Left lung (tissue), 10 donors: ENCODE results near the gene ACER3. TPM values are rescaled to one million over a fixed set of nuclear protein-coding genes. Genes with fewer than 3 reads are reported as not detected.

ENCODE experiments used
- ATAC-seq: fragments of 200-7000 bp; cut with Tn5 transposase; one replicate; pipeline ENCODE4 v1.9.1; 2020; ENCODE audit warnings: moderate library complexity
- DNase-seq, 4 donors: peaks; one replicate each; pipeline ENCODE4 v3.0.0-alpha.2; 2013 to 2020
- H3K27ac ChIP-seq, 2 donors: fragments of 200-600 bp; sonication (generic) in 1 of 2; one replicate each; pipeline versions ENCODE4 v1.5.0 to v1.8.0; 2020 to 2021
- H3K27me3 ChIP-seq, 2 donors: fragments of 200-600 bp; sonication (generic) in 1 of 2; one replicate each; pipeline versions ENCODE4 v1.5.0 to v1.8.0; 2020 to 2021
- H3K36me3 ChIP-seq, 2 donors: fragments of 200-600 bp; sonication (generic) in 1 of 2; one replicate each; pipeline versions ENCODE4 v1.5.0 to v1.8.0; 2020 to 2021
- H3K4me1 ChIP-seq, 2 donors: fragments of 200-600 bp; one replicate each; pipeline ENCODE4 v1.8.0; 2021
- H3K4me3 ChIP-seq, 2 donors: fragments of 200-600 bp; sonication (generic) in 1 of 2; one replicate each; pipeline versions ENCODE4 v1.5.0 to v1.8.0; 2020 to 2021; ENCODE audit warnings: mild to moderate bottlenecking in 1 of 2
- H3K9me3 ChIP-seq, 2 donors: fragments of 200-600 bp; sonication (generic) in 1 of 2; one replicate each; pipeline versions ENCODE4 v1.5.0 to v1.8.0; 2020 to 2021
- intact Hi-C, 2 donors: fragments of 100-400 bp; cut with DNase I; formaldehyde crosslinking; loops; one replicate each; pipeline versions ENCODE4 v1.11.2 to v1.14.2; 2022
- polyA plus RNA-seq, 6 donors: library from polyadenylated mRNA; unstranded; fragments of 120-200 nt; gene quantifications; one replicate each; pipeline ENCODE4 v1.2.1, GENCODE V29; 2013; ENCODE audit not compliant: insufficient read length in 6 of 6
- total RNA-seq, 2 donors: library from RNA; stranded (reverse); fragmentation: NEBNext Ultra II Directional; extraction: Animal tissue kit (Norgen Biotek cat#: 25700); gene quantifications; one replicate each; pipeline ENCODE4 v1.2.1, GENCODE V29; 2021
- TF ChIP-seq, protein P1 (sequence below), 2 donors: fragments of 200-600 bp; sonication (generic) in 1 of 2; IDR thresholded peaks; one replicate each; pipeline versions ENCODE4 v1.5.0 to v1.8.0; 2021; ENCODE audit warnings: antibody characterized with exemption in 2 of 2
- donor health status: DM: no; HTN: yes; CAD: no.
- donor health status: DM: no; HTN: no; CAD: no.

Gene ACER3
- total and polyA plus RNA-seq, 8 donors: 17.5 to 46.5 (median 24.6) TPM

DNA sequence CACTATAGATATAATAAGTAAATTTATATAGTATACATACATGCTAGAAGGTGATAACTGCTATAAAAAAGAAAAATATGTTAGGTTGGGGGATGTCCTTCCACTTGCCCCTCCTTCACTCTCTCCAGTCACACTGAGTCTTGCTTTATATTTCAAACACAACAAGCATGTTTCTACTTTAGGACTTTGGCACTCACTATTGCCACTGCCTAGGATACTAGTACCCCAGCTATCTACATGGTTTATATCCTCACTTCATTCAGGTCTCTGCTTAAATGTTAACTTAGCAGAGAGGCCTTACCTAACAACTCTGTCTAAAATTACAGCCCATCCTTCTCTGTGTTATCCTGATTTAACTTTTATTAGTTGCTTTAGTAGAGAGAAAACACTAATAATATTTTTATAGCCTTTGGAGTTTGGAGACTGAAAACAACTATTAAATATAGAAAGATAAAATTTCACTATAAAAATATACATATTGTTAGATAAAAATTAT lies 134.4 kb downstream of the ACER3 start:
- peaks cover 0 to 47% of the 10 kb centered on the region in 2 donors for H3K36me3 ChIP-seq
- ATAC-seq: no peak
- no peaks in the 10 kb centered on the region for H3K4me1 ChIP-seq
- DNase-seq: no peak
- H3K9me3 ChIP-seq: no peaks in the 10 kb centered on the region
- intact Hi-C loops: no loop called here
- TF ChIP-seq, protein P1, sequence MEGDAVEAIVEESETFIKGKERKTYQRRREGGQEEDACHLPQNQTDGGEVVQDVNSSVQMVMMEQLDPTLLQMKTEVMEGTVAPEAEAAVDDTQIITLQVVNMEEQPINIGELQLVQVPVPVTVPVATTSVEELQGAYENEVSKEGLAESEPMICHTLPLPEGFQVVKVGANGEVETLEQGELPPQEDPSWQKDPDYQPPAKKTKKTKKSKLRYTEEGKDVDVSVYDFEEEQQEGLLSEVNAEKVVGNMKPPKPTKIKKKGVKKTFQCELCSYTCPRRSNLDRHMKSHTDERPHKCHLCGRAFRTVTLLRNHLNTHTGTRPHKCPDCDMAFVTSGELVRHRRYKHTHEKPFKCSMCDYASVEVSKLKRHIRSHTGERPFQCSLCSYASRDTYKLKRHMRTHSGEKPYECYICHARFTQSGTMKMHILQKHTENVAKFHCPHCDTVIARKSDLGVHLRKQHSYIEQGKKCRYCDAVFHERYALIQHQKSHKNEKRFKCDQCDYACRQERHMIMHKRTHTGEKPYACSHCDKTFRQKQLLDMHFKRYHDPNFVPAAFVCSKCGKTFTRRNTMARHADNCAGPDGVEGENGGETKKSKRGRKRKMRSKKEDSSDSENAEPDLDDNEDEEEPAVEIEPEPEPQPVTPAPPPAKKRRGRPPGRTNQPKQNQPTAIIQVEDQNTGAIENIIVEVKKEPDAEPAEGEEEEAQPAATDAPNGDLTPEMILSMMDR (IDR thresholded peaks at IDR 0.05): no peak
- H3K27me3 ChIP-seq: no peaks in the 10 kb centered on the region
- H3K4me3 ChIP-seq: no peak overlapping the region
- H3K27ac ChIP-seq: no peak overlapping the region

DNA sequence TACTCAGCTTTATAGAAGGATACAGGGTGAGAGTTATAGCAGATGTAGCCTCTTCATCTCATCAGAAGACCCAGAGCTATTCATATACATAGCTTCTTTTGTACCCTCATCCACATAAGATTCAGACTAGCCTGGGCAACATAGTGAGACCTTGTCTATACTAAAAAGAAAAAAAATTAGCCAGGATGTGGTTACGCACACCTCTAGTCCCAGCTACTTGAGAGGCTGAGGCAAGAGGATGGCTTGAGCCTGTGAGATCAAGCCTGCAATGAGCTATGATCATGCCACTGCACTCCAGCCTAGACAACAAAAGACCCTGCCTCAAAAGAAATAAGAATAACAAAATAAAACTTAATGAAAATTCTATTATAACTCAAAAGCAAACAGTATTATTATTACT lies 136.8 kb downstream of the ACER3 start:
- ATAC-seq (no peak), DNase-seq (no peak)
- no peaks in the 10 kb centered on the region for H3K4me1 ChIP-seq
- no peak overlapping the region for H3K27ac ChIP-seq
- no peaks in the 10 kb centered on the region for H3K27me3 ChIP-seq
- peaks cover 0 to 38% of the 10 kb centered on the region in 2 donors for H3K36me3 ChIP-seq
- intact Hi-C loops: no loop called here
- TF ChIP-seq, protein P1 (IDR thresholded peaks at IDR 0.05): no peak
- H3K9me3 ChIP-seq: no peaks in the 10 kb centered on the region
- H3K4me3 ChIP-seq: no peak overlapping the region

DNA sequence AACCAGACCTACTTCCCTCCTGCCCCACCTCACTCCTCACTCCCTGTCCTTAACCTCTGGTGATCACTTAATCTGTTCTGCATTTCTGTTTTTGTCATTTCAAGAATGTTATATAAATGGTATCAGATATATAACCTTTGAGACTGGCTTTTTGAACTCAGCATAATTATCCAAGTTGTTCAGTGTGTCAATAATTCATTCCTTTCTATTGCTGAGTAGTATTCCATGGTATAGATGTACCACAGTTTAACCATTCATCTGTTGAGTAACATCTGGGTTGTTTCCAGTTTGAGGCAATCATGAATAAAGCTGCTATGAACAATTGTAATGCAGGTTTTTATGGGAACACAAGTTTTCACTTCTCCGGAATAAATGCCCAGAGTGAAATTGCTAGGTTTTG lies 138.9 kb downstream of the ACER3 start:
- Histone ChIP-seq H3K9me3 (no peaks in the 10 kb centered on the region), H3K27me3 (no peaks in the 10 kb centered on the region), H3K4me3 (no peak overlapping the region), H3K4me1 (no peaks in the 10 kb centered on the region), H3K36me3 (peaks cover 0 to 17% of the 10 kb centered on the region in 2 donors), H3K27ac (no peak overlapping the region)
- TF ChIP-seq, protein P1 (IDR thresholded peaks at IDR 0.05): no peak
- ATAC-seq: no peak
- DNase-seq: no peak
- intact Hi-C loops: no loop called here

DNA sequence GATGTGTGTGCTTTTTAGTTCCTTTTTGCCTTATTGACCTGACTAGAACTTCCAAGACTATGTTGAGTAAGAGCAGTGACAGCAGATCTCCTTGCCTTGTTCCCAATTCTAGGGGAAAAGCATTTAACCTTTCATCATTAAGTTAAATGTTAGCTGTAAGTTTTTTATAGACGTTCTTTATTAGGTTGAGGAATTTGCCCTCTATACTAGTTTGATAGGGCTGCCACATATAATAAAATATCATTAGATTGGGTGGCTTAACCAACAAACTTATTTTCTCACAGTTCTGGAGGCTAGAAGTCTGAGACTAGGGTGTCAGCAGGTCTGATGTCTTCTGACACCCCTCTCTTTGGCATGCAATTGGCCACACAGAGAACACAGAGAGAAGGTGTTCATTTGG lies 140.9 kb downstream of the ACER3 start:
- H3K4me3 ChIP-seq: no peak overlapping the region
- H3K4me1 ChIP-seq: no peaks in the 10 kb centered on the region
- ATAC-seq: no peak
- H3K9me3 ChIP-seq: no peaks in the 10 kb centered on the region
- intact Hi-C loops: no loop called here
- peaks cover 0 to 15% of the 10 kb centered on the region in 2 donors for H3K36me3 ChIP-seq
- H3K27me3 ChIP-seq: no peaks in the 10 kb centered on the region
- no peak for DNase-seq
- H3K27ac ChIP-seq: no peak overlapping the region
- TF ChIP-seq, protein P1 (IDR thresholded peaks at IDR 0.05): no peak

DNA sequence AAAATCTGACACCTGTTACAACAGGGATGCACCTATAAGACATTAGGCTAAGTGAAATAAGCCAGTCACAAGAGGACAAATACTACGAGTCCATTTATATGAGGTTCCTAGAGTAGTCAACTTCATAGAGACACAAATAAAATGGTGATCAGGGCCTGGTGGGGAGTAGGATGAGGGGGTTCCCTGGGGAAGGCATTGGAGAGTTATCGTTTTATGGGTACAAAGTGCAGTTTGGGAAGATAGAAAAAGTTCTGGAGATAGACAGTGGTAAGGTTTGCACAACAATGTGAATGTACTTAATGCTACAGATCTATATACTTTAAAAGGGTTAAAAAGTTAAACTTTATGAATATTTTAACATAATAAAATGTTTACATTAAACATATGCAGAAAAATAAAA lies 142.1 kb downstream of the ACER3 start:
- Histone ChIP-seq H3K27ac (no peak overlapping the region), H3K4me1 (no peaks in the 10 kb centered on the region), H3K4me3 (no peak overlapping the region), H3K9me3 (no peaks in the 10 kb centered on the region), H3K36me3 (peaks cover 0 to 15% of the 10 kb centered on the region in 2 donors), H3K27me3 (no peaks in the 10 kb centered on the region)
- TF ChIP-seq, protein P1 (IDR thresholded peaks at IDR 0.05): no peak
- ATAC-seq: no peak
- intact Hi-C loops: no loop called here
- no peak for DNase-seq
